Coronary artery (tissue), 2 donors: ENCODE measurements around the gene APLP1.

Source experiments
- DNase-seq: peaks from one replicate; pipeline ENCODE4 v3.0.0-alpha.2; 2017; ENCODE audit warnings: low spot score
- H3K27ac ChIP-seq, 2 donors: fragments of 200-600 bp; sonication (generic); one replicate each; pipeline ENCODE4 v1.5.1; 2016 to 2019
- H3K4me3 ChIP-seq: fragments of 200-600 bp; sonication (generic); 2 replicates; pipeline ENCODE4 v1.5.1; 2016; ENCODE audit warnings: mild to moderate bottlenecking, moderate library complexity
- CTCF ChIP-seq: fragments of 200-600 bp; sonication (generic); IDR thresholded peaks from one replicate; pipeline ENCODE4 v1.5.1; 2019; ENCODE audit warnings: antibody characterized with exemption

APLP1 gene

GRCh38 chr19:35895911-35896642 lies 27.7 kb downstream of the APLP1 start:
- H3K27ac ChIP-seq, result no peak overlapping the region
- no peak for TF ChIP-seq CTCF
- DNase-seq, result no peak
- H3K4me3 ChIP-seq, result no peak overlapping the region

GRCh38 chr19:35896643-35897040 lies 28.3 kb downstream of the APLP1 start:
- no peak overlapping the region for H3K27ac ChIP-seq
- no peak overlapping the region for H3K4me3 ChIP-seq
- no peak for DNase-seq
- TF ChIP-seq CTCF, result no peak

GRCh38 chr19:35897706-35898451 lies 29.5 kb downstream of the APLP1 start:
- DNase-seq, result no peak
- no peak for TF ChIP-seq CTCF
- no peak overlapping the region for H3K27ac ChIP-seq
- peak overlapping the region; percentile 82 for H3K4me3 ChIP-seq

GRCh38 chr19:35898499-35898809 lies 30.1 kb downstream of the APLP1 start:
- no peak for TF ChIP-seq CTCF
- DNase-seq, result no peak
- Histone ChIP-seq H3K4me3 (peak overlapping the region; percentile 82), H3K27ac (peak overlapping the region; percentile 58 to 91)

- DNase-seq, result no peak
- no peak for TF ChIP-seq CTCF
- Histone ChIP-seq H3K27ac (peak overlapping the region; percentile 58 to 91), H3K4me3 (peak overlapping the region; percentile 82)
Measured at GRCh38 chr19:35899547-35900214, 31.3 kb downstream of the APLP1 start.

- H3K27ac ChIP-seq, result peak overlapping the region in 1 of 2 donors; percentile 91
Measured at GRCh38 chr19:35901055-35901644, 32.8 kb downstream of the APLP1 start.

More at GRCh38 chr19:35901055-35901644, 32.8 kb downstream of the APLP1 start:
- H3K4me3 ChIP-seq, result peak overlapping the region; percentile 82
- DNase-seq, result no peak
- no peak for TF ChIP-seq CTCF
